ENCODE data around the gene PALM2AKAP2.

GRCh38 chr9:109811876-109812275 lies 31.9 kb downstream of the PALM2AKAP2 start:
- TF ChIP-seq CTCF (conservative IDR thresholded peaks at IDR 0.05; ENCODE audit: low read length) (no peak), EZH2phosphoT487 (IDR thresholded peaks at IDR 0.05; ENCODE audit: borderline replicate concordance) (no peak)
